Fibroblast of villous mesenchyme (primary cell): ENCODE measurements around the gene PMS2. TPM values are rescaled to one million over a fixed set of nuclear protein-coding genes. Genes with fewer than 3 reads are reported as not detected.
A peak's percentile ranks its signal among the peaks of the same experiment; 100 is the strongest.
"Not testable (repeated sequence)": the region's sequence is repeated elsewhere in the genome, so short reads cannot be mapped to it uniquely, and the experiment has no call there.

ENCODE experiments used
- DNase-seq: peaks from one replicate; pipeline ENCODE4 v3.0.0-alpha.2; 2010; ENCODE audit warnings: low read depth
- H3K4me3 ChIP-seq: 2 replicates; pipeline ENCODE4 v1.5.1; 2011; ENCODE audit warnings: low read depth, mild to moderate bottlenecking, low read length
- small RNA-seq: library from RNA; depleted of rRNA; stranded (forward); fragments of <200 nt; gene quantifications from one replicate; pipeline ENCODE3, GENCODE V24; 2012
- total RNA-seq: library from RNA; depleted of rRNA; stranded (reverse); fragments of >200 nt; gene quantifications from 2 replicates; pipeline ENCODE4 v1.2.3, GENCODE V29; 2012

Gene PMS2
- total RNA-seq, 1 donor: 23.3 TPM

- not testable (repeated sequence) for DNase-seq, H3K4me3 ChIP-seq
Observed at GRCh38 chr7:5963810-5964209, 45.0 kb downstream of the PMS2 start.

- H3K4me3 ChIP-seq, DNase-seq: not testable (repeated sequence)
Observed at GRCh38 chr7:5963205-5963604, 45.6 kb downstream of the PMS2 start.

- not testable (repeated sequence) for H3K4me3 ChIP-seq, DNase-seq
Observed at GRCh38 chr7:5934945-5935450, 73.9 kb downstream of the PMS2 start.

GRCh38 chr7:5931905-5932644 is 76.8 kb downstream of the PMS2 start:
- peak; percentile 69 for DNase-seq
- H3K4me3 ChIP-seq: not testable (repeated sequence)

- not testable (repeated sequence) for DNase-seq, H3K4me3 ChIP-seq
Observed at GRCh38 chr7:5931250-5931649, 77.6 kb downstream of the PMS2 start.

- not testable (repeated sequence) for DNase-seq, H3K4me3 ChIP-seq
Observed at GRCh38 chr7:5930290-5930689, 78.6 kb downstream of the PMS2 start.

- DNase-seq, H3K4me3 ChIP-seq: not testable (repeated sequence)
Observed at GRCh38 chr7:5926263-5926870, 82.5 kb downstream of the PMS2 start.

GRCh38 chr7:5924630-5925029 is 84.2 kb downstream of the PMS2 start:
- H3K4me3 ChIP-seq, DNase-seq: not testable (repeated sequence)

- not testable (repeated sequence) for H3K4me3 ChIP-seq, DNase-seq
Observed at GRCh38 chr7:5924180-5924579, 84.7 kb downstream of the PMS2 start.

Small RNAs within 50 kb of the gene (small RNA-seq; reads per million reads assigned to genes)
- not detected for gene RF00019
- gene RNU6-218P: not detected
- gene SNORA80D: 6.6 reads per million, percentile 86 among the genes with 10 or more reads in this experiment

Other genes with a start within 250 kb of the PMS2 start
- 48.3 and 54.4 TPM in 2 replicates for gene RNF216, start 227.4 kb downstream of the PMS2 start, total RNA-seq
- not detected in 2 replicates for gene OCM, start 128.3 kb downstream of the PMS2 start, total RNA-seq
- gene CCZ1, start 110.3 kb downstream of the PMS2 start, total RNA-seq: 71.2 and 73.1 TPM in 2 replicates
- gene RSPH10B, start 38.4 kb downstream of the PMS2 start, total RNA-seq: under 0.01 TPM in 1 of 2 replicates, not detected in the other
- 54.4 and 63.1 TPM in 2 replicates for gene AIMP2, start 223 bp upstream of the PMS2 start, total RNA-seq
- not detected in 2 replicates for gene ANKRD61, start 22.3 kb upstream of the PMS2 start, total RNA-seq
- gene EIF2AK1, start 50.1 kb upstream of the PMS2 start, total RNA-seq: 60.0 and 71.5 TPM in 2 replicates
- gene USP42, start 95.9 kb upstream of the PMS2 start, total RNA-seq: 6.8 and 6.9 TPM in 2 replicates